H1 (cell line): Measurements from ENCODE around the gene ST14.

Experiments used
- CBX8 ChIP-seq: fragments of 300-800, 300-1000 bp; sonication (generic); IDR thresholded peaks from 2 replicates; pipeline ENCODE4 v1.7.1; 2016; ENCODE audit warnings: low read depth, low read length, borderline replicate concordance
- CHD1 ChIP-seq: IDR thresholded peaks from 2 replicates; pipeline ENCODE4 v1.6.1; 2012; ENCODE audit warnings: low read depth, low read length, improper control_type of control experiment
- GABPA ChIP-seq: IDR thresholded peaks from 2 replicates; pipeline ENCODE4 v1.6.1; 2011; ENCODE audit warnings: mild to moderate bottlenecking, low read length, moderate library complexity, borderline replicate concordance; ENCODE audit not compliant: insufficient read depth
- NRF1 ChIP-seq: IDR thresholded peaks from 2 replicates; pipeline ENCODE4 v1.6.1; 2011; ENCODE audit warnings: mild to moderate bottlenecking, low read depth, low read length, improper control_type of control experiment
- POLR2A ChIP-seq, 2 experiments: IDR thresholded peaks; 1 replicate in 1 of 2; 2 replicates in 1 of 2; pipeline ENCODE4 v1.6.1; 2011; ENCODE audit warnings: low read depth in 2 of 2, low read length in 2 of 2, mild to moderate bottlenecking in 2 of 2; ENCODE audit errors: control extremely low read depth in 1 of 2
- POLR2AphosphoS5 ChIP-seq: IDR thresholded peaks from 2 replicates; pipeline ENCODE4 v1.6.1; 2011; ENCODE audit warnings: low read depth, low read length
- RAD21 ChIP-seq, 2 experiments: IDR thresholded peaks in 1 of 2; conservative IDR thresholded peaks in 1 of 2; 2 replicates each; pipeline ENCODE4 v1.6.1; 2011; ENCODE audit warnings: low read depth in 2 of 2, low read length in 2 of 2, improper control_type of control experiment in 1 of 2, inconsistent platforms in 1 of 2, mild to moderate bottlenecking in 1 of 2, moderate library complexity in 1 of 2
- RXRA ChIP-seq: IDR thresholded peaks from 2 replicates; pipeline ENCODE4 v1.6.1; 2011; ENCODE audit warnings: low read depth, mild to moderate bottlenecking, low read length, moderate library complexity; ENCODE audit not compliant: insufficient read depth
- SP2 ChIP-seq: IDR thresholded peaks from 2 replicates; pipeline ENCODE4 v1.6.1; 2012; ENCODE audit warnings: mild to moderate bottlenecking, low read length, inconsistent platforms
- TF ChIP-seq, protein P1 (sequence below), 3 experiments: IDR thresholded peaks; 1 replicate in 2 of 3; 2 replicates in 1 of 3; pipeline versions ENCODE4 v1.5.1 to v1.6.1; 2011; ENCODE audit warnings: low read length in 3 of 3, mild to moderate bottlenecking in 3 of 3, inconsistent platforms in 2 of 3, low read depth in 1 of 3, moderate library complexity in 1 of 3; ENCODE audit not compliant: insufficient read depth in 1 of 3; ENCODE audit errors: control extremely low read depth in 1 of 3
- TF ChIP-seq, protein P2 (sequence below): IDR thresholded peaks from 2 replicates; pipeline ENCODE4 v1.6.1; 2012; ENCODE audit warnings: low read length, inconsistent platforms

DNA sequence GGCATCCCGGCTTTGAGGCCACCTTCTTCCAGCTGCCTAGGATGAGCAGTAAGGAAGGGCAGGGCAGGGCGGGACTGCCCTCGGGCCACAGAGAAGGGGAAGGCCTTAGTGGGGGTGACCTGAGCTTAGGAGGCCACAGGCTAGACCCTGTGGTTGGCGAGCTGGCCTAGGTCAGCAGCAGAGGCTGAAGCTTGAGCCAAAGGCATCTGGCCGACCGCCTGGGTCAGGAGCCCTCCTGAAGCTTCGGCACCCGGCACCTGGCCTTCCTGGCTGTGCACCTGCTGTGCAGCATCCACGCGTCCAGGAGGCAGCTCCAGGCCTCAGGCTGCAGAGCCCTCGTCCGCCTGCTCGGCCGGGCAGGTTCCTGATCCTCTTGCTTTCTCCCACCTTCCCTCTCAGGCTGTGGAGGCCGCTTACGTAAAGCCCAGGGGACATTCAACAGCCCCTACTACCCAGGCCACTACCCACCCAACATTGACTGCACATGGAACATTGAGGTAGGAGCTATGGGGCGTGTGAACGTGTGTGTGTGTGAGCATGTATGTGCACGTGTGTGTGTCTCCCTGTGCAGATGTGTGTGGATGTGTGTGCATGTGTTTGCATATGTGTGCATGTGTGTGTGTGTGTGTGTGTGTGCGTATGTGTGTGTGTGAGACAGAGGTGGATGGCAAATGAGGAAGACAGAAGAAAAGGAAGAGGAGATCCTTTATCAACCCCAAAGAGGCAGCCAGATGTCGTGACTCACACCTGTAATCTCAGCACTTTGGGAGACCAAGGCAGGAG is 34.9 kb downstream of the ST14 start:
- TF ChIP-seq, protein P1, sequence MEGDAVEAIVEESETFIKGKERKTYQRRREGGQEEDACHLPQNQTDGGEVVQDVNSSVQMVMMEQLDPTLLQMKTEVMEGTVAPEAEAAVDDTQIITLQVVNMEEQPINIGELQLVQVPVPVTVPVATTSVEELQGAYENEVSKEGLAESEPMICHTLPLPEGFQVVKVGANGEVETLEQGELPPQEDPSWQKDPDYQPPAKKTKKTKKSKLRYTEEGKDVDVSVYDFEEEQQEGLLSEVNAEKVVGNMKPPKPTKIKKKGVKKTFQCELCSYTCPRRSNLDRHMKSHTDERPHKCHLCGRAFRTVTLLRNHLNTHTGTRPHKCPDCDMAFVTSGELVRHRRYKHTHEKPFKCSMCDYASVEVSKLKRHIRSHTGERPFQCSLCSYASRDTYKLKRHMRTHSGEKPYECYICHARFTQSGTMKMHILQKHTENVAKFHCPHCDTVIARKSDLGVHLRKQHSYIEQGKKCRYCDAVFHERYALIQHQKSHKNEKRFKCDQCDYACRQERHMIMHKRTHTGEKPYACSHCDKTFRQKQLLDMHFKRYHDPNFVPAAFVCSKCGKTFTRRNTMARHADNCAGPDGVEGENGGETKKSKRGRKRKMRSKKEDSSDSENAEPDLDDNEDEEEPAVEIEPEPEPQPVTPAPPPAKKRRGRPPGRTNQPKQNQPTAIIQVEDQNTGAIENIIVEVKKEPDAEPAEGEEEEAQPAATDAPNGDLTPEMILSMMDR (IDR thresholded peaks at IDR 0.05; ENCODE audit: control extremely low read depth in 1 of 3, insufficient read depth in 1 of 3, low read depth in 1 of 3, low read length in 3 of 3), result no peak
- no peak for TF ChIP-seq GABPA
- no peak for TF ChIP-seq SP2
- TF ChIP-seq RXRA, result no peak
- TF ChIP-seq RAD21 (IDR thresholded peaks at IDR 0.05 in 1 of 2, conservative IDR thresholded peaks at IDR 0.05 in 1 of 2; ENCODE audit: low read depth in 2 of 2, low read length in 2 of 2), result no peak
- TF ChIP-seq, protein P2, sequence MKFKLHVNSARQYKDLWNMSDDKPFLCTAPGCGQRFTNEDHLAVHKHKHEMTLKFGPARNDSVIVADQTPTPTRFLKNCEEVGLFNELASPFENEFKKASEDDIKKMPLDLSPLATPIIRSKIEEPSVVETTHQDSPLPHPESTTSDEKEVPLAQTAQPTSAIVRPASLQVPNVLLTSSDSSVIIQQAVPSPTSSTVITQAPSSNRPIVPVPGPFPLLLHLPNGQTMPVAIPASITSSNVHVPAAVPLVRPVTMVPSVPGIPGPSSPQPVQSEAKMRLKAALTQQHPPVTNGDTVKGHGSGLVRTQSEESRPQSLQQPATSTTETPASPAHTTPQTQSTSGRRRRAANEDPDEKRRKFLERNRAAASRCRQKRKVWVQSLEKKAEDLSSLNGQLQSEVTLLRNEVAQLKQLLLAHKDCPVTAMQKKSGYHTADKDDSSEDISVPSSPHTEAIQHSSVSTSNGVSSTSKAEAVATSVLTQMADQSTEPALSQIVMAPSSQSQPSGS, result no peak
- TF ChIP-seq NRF1, result no peak
- no peak for TF ChIP-seq POLR2A (IDR thresholded peaks at IDR 0.05; ENCODE audit: control extremely low read depth in 1 of 2, low read depth in 2 of 2, low read length in 2 of 2)
- no peak for TF ChIP-seq CHD1
- no peak for TF ChIP-seq POLR2AphosphoS5
- no peak for TF ChIP-seq CBX8
